Measurements from ENCODE around the gene SLC13A2. TPM values are rescaled to one million over a fixed set of nuclear protein-coding genes. Genes with fewer than 3 reads are reported as not detected.
"Not testable (repeated sequence)": the region's sequence is repeated elsewhere in the genome, so short reads cannot be mapped to it uniquely, and the experiment has no call there.

The SLC13A2 gene
- total RNA-seq, 1 experiment from 2014 or later, result not detected

DNA sequence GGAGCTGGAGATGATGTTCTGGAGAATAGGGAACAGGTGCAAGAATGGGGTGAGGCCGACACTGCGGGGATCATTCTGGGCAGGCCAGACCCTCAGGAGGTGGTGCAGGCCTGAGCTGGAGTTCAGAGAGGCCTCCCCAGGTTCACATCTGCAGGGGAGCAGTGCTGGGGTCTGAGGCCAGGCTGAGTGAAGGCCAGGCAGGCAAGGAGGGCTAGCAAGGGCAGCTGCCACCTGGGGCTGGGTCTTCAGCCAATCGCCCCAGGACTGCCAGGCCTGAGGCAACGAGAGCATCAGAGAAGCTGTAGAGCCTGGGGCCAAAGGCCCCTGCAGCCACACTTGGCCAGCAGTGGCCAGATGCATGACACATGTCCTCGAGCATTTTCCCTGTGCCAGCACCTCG lies 47.2 kb downstream of the SLC13A2 start:
- H3K27me3 ChIP-seq (replicated peaks; ENCODE audit: insufficient read depth, low read depth, low read length, poor library complexity), result no peaks in the 10 kb centered on the region
- no peak overlapping the region for H3K4me3 ChIP-seq (ENCODE audit: low read depth, low read length, poor library complexity, severe bottlenecking)
- no peaks in the 10 kb centered on the region for H3K4me1 ChIP-seq (ENCODE audit: insufficient read depth, low read length, poor library complexity, severe bottlenecking)
- CTCF ChIA-PET, result no interaction called here
- no peak for DNase-seq (ENCODE audit: low spot score)
- H3K27ac ChIP-seq (ENCODE audit: low read depth, low read length, poor library complexity, severe bottlenecking), result no peak overlapping the region
- H3K36me3 ChIP-seq (ENCODE audit: insufficient read depth, low read length, poor library complexity, severe bottlenecking), result no peaks in the 10 kb centered on the region
- H3K9me3 ChIP-seq (ENCODE audit: low read depth, low read length, poor library complexity, severe bottlenecking), result no peaks in the 10 kb centered on the region
- POLR2A ChIA-PET (ENCODE audit: low non-redundant PET), result no interaction called here
- TF ChIP-seq, protein P1, sequence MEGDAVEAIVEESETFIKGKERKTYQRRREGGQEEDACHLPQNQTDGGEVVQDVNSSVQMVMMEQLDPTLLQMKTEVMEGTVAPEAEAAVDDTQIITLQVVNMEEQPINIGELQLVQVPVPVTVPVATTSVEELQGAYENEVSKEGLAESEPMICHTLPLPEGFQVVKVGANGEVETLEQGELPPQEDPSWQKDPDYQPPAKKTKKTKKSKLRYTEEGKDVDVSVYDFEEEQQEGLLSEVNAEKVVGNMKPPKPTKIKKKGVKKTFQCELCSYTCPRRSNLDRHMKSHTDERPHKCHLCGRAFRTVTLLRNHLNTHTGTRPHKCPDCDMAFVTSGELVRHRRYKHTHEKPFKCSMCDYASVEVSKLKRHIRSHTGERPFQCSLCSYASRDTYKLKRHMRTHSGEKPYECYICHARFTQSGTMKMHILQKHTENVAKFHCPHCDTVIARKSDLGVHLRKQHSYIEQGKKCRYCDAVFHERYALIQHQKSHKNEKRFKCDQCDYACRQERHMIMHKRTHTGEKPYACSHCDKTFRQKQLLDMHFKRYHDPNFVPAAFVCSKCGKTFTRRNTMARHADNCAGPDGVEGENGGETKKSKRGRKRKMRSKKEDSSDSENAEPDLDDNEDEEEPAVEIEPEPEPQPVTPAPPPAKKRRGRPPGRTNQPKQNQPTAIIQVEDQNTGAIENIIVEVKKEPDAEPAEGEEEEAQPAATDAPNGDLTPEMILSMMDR (conservative IDR thresholded peaks at IDR 0.05; ENCODE audit: low read depth, low read length), result no peak
- no peak for TF ChIP-seq EZH2 (IDR thresholded peaks at IDR 0.05; ENCODE audit: borderline replicate concordance, low read depth, low read length, poor library complexity, severe bottlenecking)
- no TSS peak for BruUV-seq (replicated peaks)
- intact Hi-C loops (cut with micrococcal nuclease; ENCODE audit: unreplicated experiment), result no loop called here

- Histone ChIP-seq H3K4me1 (ENCODE audit: insufficient read depth, low read length, poor library complexity, severe bottlenecking) (no peaks in the 10 kb centered on the region), H3K27me3 (replicated peaks; ENCODE audit: insufficient read depth, low read depth, low read length, poor library complexity) (no peaks in the 10 kb centered on the region), H3K36me3 (ENCODE audit: insufficient read depth, low read length, poor library complexity, severe bottlenecking) (no peaks in the 10 kb centered on the region), H3K4me3 (ENCODE audit: low read depth, low read length, poor library complexity, severe bottlenecking) (no peak overlapping the region), H3K27ac (ENCODE audit: low read depth, low read length, poor library complexity, severe bottlenecking) (no peak overlapping the region), H3K9me3 (ENCODE audit: low read depth, low read length, poor library complexity, severe bottlenecking) (no peaks in the 10 kb centered on the region)
- CTCF ChIA-PET, result no interaction called here
- POLR2A ChIA-PET (ENCODE audit: low non-redundant PET), result no interaction called here
- intact Hi-C loops (cut with micrococcal nuclease; ENCODE audit: unreplicated experiment), result no loop called here
- BruUV-seq (replicated peaks), result no TSS peak
- DNase-seq (ENCODE audit: low spot score), result no peak
- TF ChIP-seq EZH2 (IDR thresholded peaks at IDR 0.05; ENCODE audit: borderline replicate concordance, low read depth, low read length, poor library complexity, severe bottlenecking), result no peak
- TF ChIP-seq, protein P1 (conservative IDR thresholded peaks at IDR 0.05; ENCODE audit: low read depth, low read length), result no peak
Measured at GRCh38 chr17:28521311-28522085, 48.1 kb downstream of the SLC13A2 start.

DNA sequence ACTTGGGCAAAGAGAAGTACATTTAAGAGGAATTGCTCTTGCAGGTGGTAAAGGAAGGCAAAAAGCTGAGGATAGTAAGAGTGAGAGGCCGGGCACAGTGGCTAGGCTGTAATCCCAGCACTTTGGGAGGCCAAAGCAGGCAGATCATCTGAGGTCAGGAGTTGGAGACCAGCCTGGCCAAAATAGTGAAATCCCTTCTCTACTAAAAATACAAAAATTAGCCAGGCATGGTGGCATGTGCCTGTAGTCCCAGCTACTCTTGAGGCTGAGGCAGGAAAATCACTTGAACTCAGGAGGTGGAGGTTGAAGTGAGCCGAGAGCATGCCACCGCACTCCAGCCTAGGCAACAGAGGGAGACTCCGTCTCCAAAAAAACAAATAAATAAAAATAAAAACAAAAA lies 48.8 kb downstream of the SLC13A2 start:
- H3K27ac ChIP-seq (ENCODE audit: low read depth, low read length, poor library complexity, severe bottlenecking); BruUV-seq (replicated peaks); DNase-seq (ENCODE audit: low spot score); POLR2A ChIA-PET (ENCODE audit: low non-redundant PET); H3K36me3 ChIP-seq (ENCODE audit: insufficient read depth, low read length, poor library complexity, severe bottlenecking); H3K27me3 ChIP-seq (replicated peaks; ENCODE audit: insufficient read depth, low read depth, low read length, poor library complexity); CTCF ChIA-PET; H3K9me3 ChIP-seq (ENCODE audit: low read depth, low read length, poor library complexity, severe bottlenecking); H3K4me1 ChIP-seq (ENCODE audit: insufficient read depth, low read length, poor library complexity, severe bottlenecking); intact Hi-C loops (cut with micrococcal nuclease; ENCODE audit: unreplicated experiment); H3K4me3 ChIP-seq (ENCODE audit: low read depth, low read length, poor library complexity, severe bottlenecking): not testable (repeated sequence)

DNA sequence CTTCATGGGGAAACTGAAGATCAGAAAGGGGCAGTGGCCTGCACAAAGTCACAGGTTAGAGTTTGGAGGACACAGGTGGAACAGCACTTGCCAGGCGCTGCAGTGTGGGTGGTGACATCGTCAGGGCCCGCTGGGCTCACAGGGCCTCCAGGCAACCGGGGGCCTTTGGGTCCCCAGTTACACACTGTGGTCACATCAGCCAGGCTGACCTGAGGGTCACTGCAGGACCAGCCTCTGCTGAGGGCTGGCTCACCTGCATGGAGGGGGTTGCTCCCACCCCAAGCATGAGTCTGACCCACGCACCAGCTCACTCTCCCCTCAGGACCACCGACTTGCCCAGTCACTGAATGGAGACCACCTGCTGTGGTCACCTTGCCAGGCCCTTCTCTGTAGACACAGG lies 49.7 kb downstream of the SLC13A2 start:
- CTCF ChIA-PET, result no interaction called here
- H3K4me1 ChIP-seq (ENCODE audit: insufficient read depth, low read length, poor library complexity, severe bottlenecking), result no peaks in the 10 kb centered on the region
- no peak overlapping the region for H3K27ac ChIP-seq (ENCODE audit: low read depth, low read length, poor library complexity, severe bottlenecking)
- H3K9me3 ChIP-seq (ENCODE audit: low read depth, low read length, poor library complexity, severe bottlenecking), result no peaks in the 10 kb centered on the region
- intact Hi-C loops (cut with micrococcal nuclease; ENCODE audit: unreplicated experiment), result no loop called here
- H3K4me3 ChIP-seq (ENCODE audit: low read depth, low read length, poor library complexity, severe bottlenecking), result no peak overlapping the region
- H3K36me3 ChIP-seq (ENCODE audit: insufficient read depth, low read length, poor library complexity, severe bottlenecking), result no peaks in the 10 kb centered on the region
- H3K27me3 ChIP-seq (replicated peaks; ENCODE audit: insufficient read depth, low read depth, low read length, poor library complexity), result no peaks in the 10 kb centered on the region
- no peak for DNase-seq (ENCODE audit: low spot score)
- POLR2A ChIA-PET (ENCODE audit: low non-redundant PET), result no interaction called here
- no peak for TF ChIP-seq EZH2 (IDR thresholded peaks at IDR 0.05; ENCODE audit: borderline replicate concordance, low read depth, low read length, poor library complexity, severe bottlenecking)
- TF ChIP-seq, protein P1 (conservative IDR thresholded peaks at IDR 0.05; ENCODE audit: low read depth, low read length), result no peak
- BruUV-seq (replicated peaks), result no TSS peak

All from A673 (cell line).